OCI-LY7 (cell line): ENCODE results near the gene OXA1L. TPM values are rescaled to one million over a fixed set of nuclear protein-coding genes. Genes with fewer than 3 reads are reported as not detected.

Source experiments
- BruUV-seq: library from RNA; stranded (reverse); fragments of 400-500 nt; replicated peaks from 2 replicates; lab custom pipeline; 2021; lab: Mats Ljungman, UMichigan
- CTCF ChIA-PET: fragments of 300-600 bp; sonication (Branson Sonifier 250); formaldehyde crosslinking; loops from one replicate; lab custom pipeline; 2022; ENCODE audit warnings: antibody characterized with exemption; ENCODE audit not compliant: unreplicated experiment; lab: Charles Lee
- POLR2A ChIA-PET: fragments of 300-600 bp; sonication (Branson Sonifier 250); formaldehyde crosslinking; loops from one replicate; lab custom pipeline; 2022; ENCODE audit warnings: antibody characterized with exemption; lab: Charles Lee
- DNase-seq: peaks from one replicate; pipeline ENCODE4 v3.0.0-alpha.2; 2015; ENCODE audit warnings: low spot score
- H2AFZ ChIP-seq: fragments of 200-600 bp; sonication (generic), shearing (Covaris generic); 2 replicates; pipeline ENCODE4 v1.6.1; 2014; ENCODE audit warnings: mild to moderate bottlenecking, antibody characterized with exemption, low read length, moderate library complexity
- H3K27ac ChIP-seq: fragments of 200-600 bp; sonication (generic); 2 replicates; pipeline ENCODE4 v1.5.1; 2014; ENCODE audit warnings: mixed run types, low read depth, mild to moderate bottlenecking, moderate library complexity, low read length, inconsistent platforms; ENCODE audit not compliant: poor library complexity, severe bottlenecking
- H3K36me3 ChIP-seq: fragments of 200-600 bp; sonication (generic); 2 replicates; pipeline ENCODE4 v1.6.1; 2014; ENCODE audit warnings: mild to moderate bottlenecking, antibody characterized with exemption, low read length, moderate library complexity, mixed read lengths; ENCODE audit not compliant: insufficient read depth
- H3K4me1 ChIP-seq: fragments of 200-600 bp; sonication (generic); 2 replicates; pipeline ENCODE4 v1.5.1; 2014; ENCODE audit warnings: mild to moderate bottlenecking, low read length; ENCODE audit not compliant: insufficient read depth, poor library complexity, severe bottlenecking
- H3K4me2 ChIP-seq: fragments of 200-600 bp; sonication (generic); 2 replicates; pipeline ENCODE4 v1.6.1; 2014; ENCODE audit warnings: mild to moderate bottlenecking, low read length
- H3K4me3 ChIP-seq: fragments of 200-600 bp; sonication (generic); 2 replicates; pipeline ENCODE4 v1.5.1; 2014; ENCODE audit warnings: mild to moderate bottlenecking, low read depth, low read length; ENCODE audit not compliant: poor library complexity, severe bottlenecking
- H3K79me2 ChIP-seq: fragments of 200-600 bp; sonication (generic); 2 replicates; pipeline ENCODE4 v1.6.1; 2016; ENCODE audit warnings: low read depth, mild to moderate bottlenecking, low read length, moderate library complexity, mixed read lengths; ENCODE audit not compliant: insufficient read depth
- H3K9me2 ChIP-seq: fragments of 200-600 bp; sonication (generic); 2 replicates; pipeline ENCODE4 v1.6.1; 2016; ENCODE audit warnings: mild to moderate bottlenecking, low read length, mixed read lengths; ENCODE audit not compliant: insufficient read depth
- H3K9me3 ChIP-seq: fragments of 200-600 bp; sonication (generic); 2 replicates; pipeline ENCODE4 v1.6.1; 2014; ENCODE audit warnings: mild to moderate bottlenecking, mixed run types, low read length, mixed read lengths
- H4K20me1 ChIP-seq: fragments of 200-600 bp; sonication (generic); 2 replicates; pipeline ENCODE4 v1.6.1; 2014; ENCODE audit warnings: mild to moderate bottlenecking, antibody characterized with exemption, low read length, moderate library complexity, mixed read lengths; ENCODE audit not compliant: insufficient read depth
- CTCF ChIP-seq: fragments of 200-600 bp; sonication (generic); conservative IDR thresholded peaks from 2 replicates; pipeline ENCODE4 v1.5.1; 2014; ENCODE audit warnings: mild to moderate bottlenecking, antibody characterized with exemption, low read length, moderate library complexity, mixed read lengths
- EZH2phosphoT487 ChIP-seq: fragments of 200-600 bp; sonication (generic); IDR thresholded peaks from 2 replicates; pipeline ENCODE4 v1.6.1; 2018; ENCODE audit warnings: low read depth, borderline replicate concordance, mild to moderate bottlenecking, mixed run types, antibody characterized with exemption, low read length, moderate library complexity, mixed read lengths
- intact Hi-C: fragments of 100-400 bp; cut with micrococcal nuclease; formaldehyde crosslinking; loops from one replicate; pipeline ENCODE4 v1.10.0; 2022; ENCODE audit not compliant: unreplicated experiment
- total RNA-seq, 2 experiments: library from RNA; depleted of rRNA in 1 of 2; stranded (reverse); fragments of >200 nt in 1 of 2; shearing (Covaris generic) in 1 of 2; gene quantifications; 2 replicates each; pipeline ENCODE4 v1.2.3, GENCODE V29; 2014 to 2022

Gene OXA1L
- total RNA-seq, 2 experiments from 2014 or later = 141 to 153 TPM

- intact Hi-C loops = no loop called here
- Histone ChIP-seq H4K20me1 (no peaks in the 10 kb centered on the region), H3K9me2 (no peaks in the 10 kb centered on the region), H3K9me3 (peaks cover 4% of the 10 kb centered on the region; the same call in 1 of the 2 replicates), H3K4me2 (no peak overlapping the region), H3K4me1 (no peaks in the 10 kb centered on the region), H2AFZ (no peak overlapping the region), H3K27ac (no peak overlapping the region), H3K79me2 (no peaks in the 10 kb centered on the region), H3K4me3 (no peak overlapping the region), H3K36me3 (no peaks in the 10 kb centered on the region)
- TF ChIP-seq EZH2phosphoT487 = no peak
- no peak for TF ChIP-seq CTCF
- ChIA-PET POLR2A (no interaction called here), CTCF (interaction anchor here (0.8 kb wide), 1 partner anchor 82 kb away, joined by 3 read pairs; no protein-coding TSS in a partner anchor)
- no TSS peak for BruUV-seq
- no peak for DNase-seq
These were observed 27.1 kb upstream of the OXA1L start for GRCh38 chr14:22739423-22739822.

- Histone ChIP-seq H3K9me2 (no peaks in the 10 kb centered on the region), H3K79me2 (no peaks in the 10 kb centered on the region), H3K36me3 (no peaks in the 10 kb centered on the region), H3K4me3 (no peak overlapping the region), H3K4me1 (no peaks in the 10 kb centered on the region), H3K27ac (no peak overlapping the region), H3K4me2 (no peak overlapping the region), H4K20me1 (no peaks in the 10 kb centered on the region), H2AFZ (no peak overlapping the region), H3K9me3 (peaks cover 4% of the 10 kb centered on the region; the same call in 1 of the 2 replicates)
- ChIA-PET CTCF (interaction anchor here (0.8 kb wide), 1 partner anchor 82 kb away, joined by 3 read pairs; no protein-coding TSS in a partner anchor), POLR2A (no interaction called here)
- intact Hi-C loops = no loop called here
- BruUV-seq = no TSS peak
- TF ChIP-seq CTCF (no peak), EZH2phosphoT487 (no peak)
- DNase-seq = no peak
These were observed 26.5 kb upstream of the OXA1L start for GRCh38 chr14:22740020-22740419.

GRCh38 chr14:22747769-22748168 is 18.7 kb upstream of the OXA1L start:
- Histone ChIP-seq H3K9me2 (no peaks in the 10 kb centered on the region), H3K4me3 (no peak overlapping the region), H3K4me1 (peaks cover 22% of the 10 kb centered on the region), H3K4me2 (peak overlapping the region; percentile 78; the same call in 1 of the 2 replicates), H3K79me2 (no peaks in the 10 kb centered on the region), H3K36me3 (no peaks in the 10 kb centered on the region), H3K9me3 (no peaks in the 10 kb centered on the region), H4K20me1 (no peaks in the 10 kb centered on the region), H2AFZ (peak overlapping the region; percentile 89; the same call in 1 of the 2 replicates), H3K27ac (peak overlapping the region; percentile 73)
- intact Hi-C loops = loop anchor here (1.0 kb wide), 1 partner anchor 19 kb away; the partner anchor contains the start of gene OXA1L
- CTCF ChIA-PET = no interaction called here
- no peak for DNase-seq
- no TSS peak for BruUV-seq
- TF ChIP-seq EZH2phosphoT487 (no peak), CTCF (no peak)
- POLR2A ChIA-PET = interaction anchor here (0.7 to 1.6 kb wide), 2 partner anchors 103 to 175 kb away, joined by 3 to 5 read pairs; no protein-coding TSS in a partner anchor
